Esophagus muscularis mucosa (tissue), 4 donors: Measurements from ENCODE around the gene KDM7A. TPM values are rescaled to one million over a fixed set of nuclear protein-coding genes. Genes with fewer than 3 reads are reported as not detected.

Source experiments
- DNase-seq: peaks from one replicate; pipeline ENCODE4 v3.0.0-alpha.2; 2017; ENCODE audit errors: extremely low spot score
- H3K27ac ChIP-seq, 4 donors: fragments of 200-600 bp; sonication (generic); replicated peaks in 1 of 4; 1 replicate in 3 of 4; 2 replicates in 1 of 4; pipeline ENCODE4 v1.5.1; 2016 to 2019; ENCODE audit warnings: mild to moderate bottlenecking in 1 of 4
- H3K27me3 ChIP-seq, 4 donors: fragments of 200-600 bp; sonication (generic); one replicate each; pipeline versions ENCODE4 v1.5.1 to v1.6.0; 2016 to 2019
- H3K36me3 ChIP-seq, 4 donors: fragments of 200-600 bp; sonication (generic); one replicate each; pipeline ENCODE4 v1.5.1; 2016 to 2019
- H3K4me1 ChIP-seq, 4 donors: fragments of 200-600 bp; sonication (generic); one replicate each; pipeline ENCODE4 v1.5.1; 2016 to 2019
- H3K4me3 ChIP-seq, 4 donors: fragments of 200-600 bp; sonication (generic); 1 replicate in 2 of 4; 2 replicates in 2 of 4; pipeline ENCODE4 v1.5.1; 2016 to 2019; ENCODE audit warnings: mild to moderate bottlenecking in 4 of 4, moderate library complexity in 1 of 4
- H3K9me3 ChIP-seq, 4 donors: fragments of 200-600 bp; sonication (generic); 1 replicate in 3 of 4; 2 replicates in 1 of 4; pipeline ENCODE4 v1.5.1; 2016 to 2019
- EP300 ChIP-seq: sonication (generic); formaldehyde crosslinking; IDR thresholded peaks from one replicate; pipeline ENCODE4 v1.6.1; 2017; ENCODE audit warnings: antibody characterized with exemption
- POLR2A ChIP-seq: fragments of 450-650 bp; IDR thresholded peaks from one replicate; pipeline ENCODE4 v1.6.1; 2017; ENCODE audit warnings: antibody characterized with exemption, moderate library complexity, mild to moderate bottlenecking, low read depth
- POLR2AphosphoS5 ChIP-seq, 2 donors: sonication (generic); formaldehyde crosslinking; IDR thresholded peaks; one replicate each; pipeline ENCODE4 v1.6.1; 2017; ENCODE audit warnings: antibody characterized with exemption in 2 of 2
- WGBS: methylation state at CpG from one replicate; pipeline ENCODE4 v1.1.5; 2018; 5-methylcytosine and 5-hydroxymethylcytosine counted together
- intact Hi-C: fragments of 100-400 bp; cut with DNase I; formaldehyde crosslinking; loops from one replicate; pipeline ENCODE4 v1.15.1; 2023
- total RNA-seq, 4 donors: library from RNA; depleted of rRNA; stranded (reverse); fragments of >200 nt; gene quantifications; one replicate each; pipeline versions ENCODE4 v1.1.0 to v1.2.1, GENCODE V29; 2016
- TF ChIP-seq, protein P1 (sequence below), 3 experiments: fragments of 200-600 bp in 2 of 3; fragments of 450-650 bp in 1 of 3; sonication (generic) in 2 of 3; IDR thresholded peaks; one replicate each; pipeline ENCODE4 v1.5.1; 2017 to 2019; ENCODE audit warnings: antibody characterized with exemption in 3 of 3, mild to moderate bottlenecking in 2 of 3, moderate library complexity in 1 of 3

KDM7A gene
- total RNA-seq, 4 donors from 2014 or later: 13.5 to 23.7 (median 19.5) TPM

DNA sequence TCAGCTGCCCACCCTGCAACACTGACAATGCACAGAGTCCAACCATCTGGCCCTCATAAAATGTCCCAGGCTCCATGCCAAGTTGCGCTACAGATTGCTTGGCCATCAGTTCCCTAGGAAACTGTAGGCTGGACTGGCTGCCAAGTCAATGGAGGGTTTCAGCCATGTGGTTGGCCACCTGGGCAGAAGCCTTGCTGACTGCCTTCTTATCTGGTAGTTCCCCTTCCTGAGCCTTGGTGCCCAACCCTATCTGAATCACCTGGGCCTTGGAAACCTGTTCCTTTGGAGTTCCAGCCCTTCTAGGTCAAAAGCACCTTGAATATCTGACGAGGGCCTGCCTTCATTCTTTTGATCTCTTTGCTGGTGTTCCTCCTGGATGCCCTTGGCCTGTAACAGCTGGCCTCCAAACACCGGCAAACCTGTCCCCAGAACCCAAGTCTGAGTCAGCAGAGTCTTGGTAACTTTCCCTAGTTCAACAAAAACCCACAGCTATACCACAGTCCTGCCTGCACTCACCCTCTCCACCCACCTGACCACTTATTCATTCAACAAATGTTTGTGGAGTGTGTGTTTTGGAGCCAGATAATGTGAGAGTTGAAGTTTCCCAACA is 37.4 kb upstream of the KDM7A start:
- H3K27ac ChIP-seq: no peak overlapping the region
- no peak for DNase-seq
- H3K4me1 ChIP-seq: no peaks in the 10 kb centered on the region
- no peak overlapping the region for H3K4me3 ChIP-seq
- H3K9me3 ChIP-seq: peaks cover 0 to 8% (median 0%) of the 10 kb centered on the region in 4 donors
- intact Hi-C loops: no loop called here
- TF ChIP-seq EP300: no peak
- TF ChIP-seq POLR2AphosphoS5 (IDR thresholded peaks at IDR 0.05): no peak
- TF ChIP-seq, protein P1, sequence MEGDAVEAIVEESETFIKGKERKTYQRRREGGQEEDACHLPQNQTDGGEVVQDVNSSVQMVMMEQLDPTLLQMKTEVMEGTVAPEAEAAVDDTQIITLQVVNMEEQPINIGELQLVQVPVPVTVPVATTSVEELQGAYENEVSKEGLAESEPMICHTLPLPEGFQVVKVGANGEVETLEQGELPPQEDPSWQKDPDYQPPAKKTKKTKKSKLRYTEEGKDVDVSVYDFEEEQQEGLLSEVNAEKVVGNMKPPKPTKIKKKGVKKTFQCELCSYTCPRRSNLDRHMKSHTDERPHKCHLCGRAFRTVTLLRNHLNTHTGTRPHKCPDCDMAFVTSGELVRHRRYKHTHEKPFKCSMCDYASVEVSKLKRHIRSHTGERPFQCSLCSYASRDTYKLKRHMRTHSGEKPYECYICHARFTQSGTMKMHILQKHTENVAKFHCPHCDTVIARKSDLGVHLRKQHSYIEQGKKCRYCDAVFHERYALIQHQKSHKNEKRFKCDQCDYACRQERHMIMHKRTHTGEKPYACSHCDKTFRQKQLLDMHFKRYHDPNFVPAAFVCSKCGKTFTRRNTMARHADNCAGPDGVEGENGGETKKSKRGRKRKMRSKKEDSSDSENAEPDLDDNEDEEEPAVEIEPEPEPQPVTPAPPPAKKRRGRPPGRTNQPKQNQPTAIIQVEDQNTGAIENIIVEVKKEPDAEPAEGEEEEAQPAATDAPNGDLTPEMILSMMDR (IDR thresholded peaks at IDR 0.05): no peak
- TF ChIP-seq POLR2A: no peak
- no peaks in the 10 kb centered on the region for H3K27me3 ChIP-seq
- no peaks in the 10 kb centered on the region for H3K36me3 ChIP-seq
- WGBS: 71% methylated on average over 2 of the region's 3 CpGs

DNA sequence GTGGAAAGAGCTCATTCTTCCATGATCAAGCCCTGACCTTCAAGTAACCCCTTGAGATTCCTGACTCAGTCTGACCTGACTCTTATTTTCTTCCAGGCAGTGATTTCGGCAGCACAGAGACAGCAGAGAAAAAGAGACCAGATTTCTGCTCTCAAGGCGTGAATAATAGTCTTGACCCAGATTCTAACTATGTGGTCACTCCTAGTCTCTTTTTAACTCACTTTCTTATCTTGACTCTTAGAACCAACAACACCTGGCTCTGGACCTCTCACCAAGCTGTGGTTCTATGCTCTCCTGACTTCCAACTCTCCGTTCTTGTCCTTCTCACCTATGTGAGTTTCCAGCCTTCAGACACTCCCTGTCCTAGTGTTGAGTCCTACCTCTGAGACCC is 36.9 kb upstream of the KDM7A start:
- no peak for DNase-seq
- Histone ChIP-seq H3K4me1 (no peaks in the 10 kb centered on the region), H3K27me3 (no peaks in the 10 kb centered on the region), H3K27ac (no peak overlapping the region), H3K4me3 (no peak overlapping the region), H3K9me3 (peaks cover 0 to 8% (median 0%) of the 10 kb centered on the region in 4 donors), H3K36me3 (no peaks in the 10 kb centered on the region)
- WGBS: 86% methylated on average over 3 of the region's 3 CpGs
- intact Hi-C loops: no loop called here
- TF ChIP-seq POLR2A: no peak
- TF ChIP-seq POLR2AphosphoS5 (IDR thresholded peaks at IDR 0.05): no peak
- no peak for TF ChIP-seq EP300
- TF ChIP-seq, protein P1 (IDR thresholded peaks at IDR 0.05): no peak

DNA sequence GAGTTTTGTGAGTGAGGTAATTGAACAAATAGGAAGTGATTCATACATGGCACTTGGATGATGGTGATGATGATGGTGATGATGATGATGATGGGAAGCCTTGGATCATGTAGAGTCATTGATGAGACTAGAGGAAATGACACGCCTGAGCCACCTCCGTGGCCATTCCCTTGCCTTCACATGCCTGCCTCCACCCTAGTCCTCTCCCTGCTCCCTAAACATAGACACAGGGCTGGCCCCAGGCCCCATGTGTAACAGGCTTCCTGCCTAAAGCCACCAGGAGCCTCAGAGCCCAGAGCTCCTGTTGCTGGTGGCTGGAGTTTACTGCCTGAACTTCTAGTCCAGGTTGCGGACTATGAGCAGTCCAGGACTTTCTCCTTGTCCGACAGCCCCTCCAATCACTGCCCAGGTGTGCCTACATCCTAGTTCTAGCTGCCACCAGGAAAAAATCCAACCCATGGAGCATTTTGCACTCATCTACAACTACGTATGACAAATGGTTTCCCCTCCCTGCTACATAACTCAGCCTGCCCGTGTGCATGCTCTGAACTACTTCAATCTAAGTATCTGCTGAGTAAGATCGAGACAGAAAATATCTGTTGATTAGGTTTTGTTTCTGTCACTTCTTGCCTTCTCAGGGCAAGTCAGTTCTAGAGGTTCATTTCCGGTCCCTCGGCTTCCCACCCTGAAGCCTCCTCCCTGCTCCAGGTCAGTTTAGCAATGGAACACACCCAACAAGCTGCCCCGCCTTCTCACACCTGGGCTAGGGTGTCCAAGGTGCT is 35.5 kb upstream of the KDM7A start:
- Histone ChIP-seq H3K27me3 (no peaks in the 10 kb centered on the region), H3K27ac (no peak overlapping the region), H3K9me3 (peaks cover 0 to 8% (median 0%) of the 10 kb centered on the region in 4 donors), H3K4me3 (no peak overlapping the region), H3K4me1 (no peaks in the 10 kb centered on the region), H3K36me3 (no peaks in the 10 kb centered on the region)
- DNase-seq: no peak
- TF ChIP-seq, protein P1 (IDR thresholded peaks at IDR 0.05): no peak
- TF ChIP-seq EP300: no peak
- no peak for TF ChIP-seq POLR2A
- no peak for TF ChIP-seq POLR2AphosphoS5 (IDR thresholded peaks at IDR 0.05)
- 81% methylated on average over 9 of the region's 10 CpGs for WGBS
- intact Hi-C loops: no loop called here

DNA sequence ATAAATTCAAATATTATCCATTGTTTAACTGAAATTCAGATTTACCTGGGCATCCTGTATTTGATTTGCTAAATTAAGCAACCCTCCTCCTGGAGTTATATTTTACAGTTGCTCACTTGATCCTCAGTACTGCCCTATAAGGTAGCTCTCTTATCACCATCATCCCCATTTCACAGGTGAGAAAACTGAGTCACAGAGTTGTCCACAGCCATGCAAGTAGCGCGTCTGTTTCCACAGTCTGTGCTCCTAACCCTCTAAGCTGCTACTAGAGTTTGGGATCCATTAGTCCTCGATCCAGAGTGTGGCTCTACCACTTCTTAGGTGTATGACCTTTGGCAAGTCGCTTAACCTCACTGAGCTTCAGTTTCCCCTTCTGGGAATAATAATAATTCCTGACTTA is 34.9 kb upstream of the KDM7A start:
- Histone ChIP-seq H3K27me3 (no peaks in the 10 kb centered on the region), H3K4me1 (no peaks in the 10 kb centered on the region), H3K4me3 (no peak overlapping the region), H3K27ac (no peak overlapping the region), H3K36me3 (no peaks in the 10 kb centered on the region), H3K9me3 (peaks cover 0 to 8% (median 0%) of the 10 kb centered on the region in 4 donors)
- WGBS: 88% methylated on average over 4 of the region's 4 CpGs
- intact Hi-C loops: no loop called here
- no peak for DNase-seq
- TF ChIP-seq POLR2A (no peak), EP300 (no peak), POLR2AphosphoS5 (IDR thresholded peaks at IDR 0.05) (no peak)
- TF ChIP-seq, protein P1 (IDR thresholded peaks at IDR 0.05): no peak
